HepG2 (cell line): Measurements from ENCODE around the gene KRTCAP2. TPM values are rescaled to one million over a fixed set of nuclear protein-coding genes. Genes with fewer than 3 reads are reported as not detected.

Source experiments
- ARID3A ChIP-seq: IDR thresholded peaks from 2 replicates; pipeline ENCODE4 v1.6.1; 2012; ENCODE audit warnings: low read depth, low read length, improper control_type of control experiment
- CENPT ChIP-seq: sonication (generic); formaldehyde crosslinking; IDR thresholded peaks from 2 replicates; pipeline ENCODE4 v1.8.0; 2022; ENCODE audit warnings: low read depth, mild to moderate bottlenecking, moderate library complexity, missing genetic modification reagents
- DPF2 ChIP-seq: sonication (generic); formaldehyde crosslinking; IDR thresholded peaks from 2 replicates; pipeline ENCODE4 v1.4.0; 2020; ENCODE audit warnings: mild to moderate bottlenecking, low read depth, missing genetic modification reagents, borderline replicate concordance
- EHMT2 ChIP-seq: fragments of 200-600 bp; sonication (generic); IDR thresholded peaks from 2 replicates; pipeline ENCODE4 v1.7.0; 2017; ENCODE audit warnings: antibody characterized with exemption, low read depth, low read length, borderline replicate concordance
- ETS1 ChIP-seq: sonication (generic); formaldehyde crosslinking; IDR thresholded peaks from 2 replicates; pipeline ENCODE4 v1.4.0; 2020; ENCODE audit warnings: missing genetic modification reagents
- FOSL2 ChIP-seq: sonication (generic); formaldehyde crosslinking; IDR thresholded peaks from 2 replicates; pipeline ENCODE4 v1.4.0; 2020; ENCODE audit warnings: missing genetic modification reagents
- HOXA9 ChIP-seq: sonication (generic); formaldehyde crosslinking; IDR thresholded peaks from 2 replicates; pipeline ENCODE4 v1.8.1; 2022; ENCODE audit warnings: missing genetic modification reagents, mild to moderate bottlenecking, moderate library complexity, borderline replicate concordance
- KLF13 ChIP-seq: sonication (generic); formaldehyde crosslinking; IDR thresholded peaks from 2 replicates; pipeline ENCODE4 v1.4.0; 2020; ENCODE audit warnings: mild to moderate bottlenecking, missing genetic modification reagents
- MIXL1 ChIP-seq: IDR thresholded peaks from 2 replicates; pipeline ENCODE4 v1.6.1; 2016
- MLXIP ChIP-seq: sonication (generic); formaldehyde crosslinking; IDR thresholded peaks from 2 replicates; pipeline ENCODE4 v1.9.0; 2021; ENCODE audit warnings: missing genetic modification reagents, borderline replicate concordance
- NBN ChIP-seq: fragments of 450-650 bp; conservative IDR thresholded peaks from 2 replicates; pipeline ENCODE4 v1.6.1; 2017
- TFAP4 ChIP-seq: sonication (generic); IDR thresholded peaks from 2 replicates; pipeline ENCODE4 v1.6.1; 2016; ENCODE audit warnings: low read depth, borderline replicate concordance
- THRA ChIP-seq: sonication (generic); formaldehyde crosslinking; IDR thresholded peaks from 2 replicates; pipeline ENCODE4 v1.4.0; 2020; ENCODE audit warnings: missing genetic modification reagents, borderline replicate concordance
- XRCC5 ChIP-seq: fragments of 200-400 bp; formaldehyde crosslinking; optimal IDR thresholded peaks from 2 replicates; pipeline ENCODE3; 2017; ENCODE audit warnings: mild to moderate bottlenecking, low read length
- ZBTB43 ChIP-seq: sonication (generic); formaldehyde crosslinking; conservative IDR thresholded peaks from 2 replicates; pipeline ENCODE4 v1.4.0; 2020; ENCODE audit warnings: missing genetic modification reagents
- ZC3H13 ChIP-seq: sonication (generic); formaldehyde crosslinking; IDR thresholded peaks from 2 replicates; pipeline ENCODE4 v1.8.1; 2023; ENCODE audit warnings: mild to moderate bottlenecking, missing genetic modification reagents, moderate library complexity
- ZNF510 ChIP-seq: sonication (generic); formaldehyde crosslinking; IDR thresholded peaks from 2 replicates; pipeline ENCODE4 v1.4.0; 2020; ENCODE audit warnings: low read depth, mild to moderate bottlenecking, missing genetic modification reagents
- ZNF781 ChIP-seq: sonication (generic); formaldehyde crosslinking; IDR thresholded peaks from 2 replicates; pipeline ENCODE4 v1.5.1; 2020; ENCODE audit warnings: borderline replicate concordance, mild to moderate bottlenecking, missing genetic modification reagents; ENCODE audit errors: not compliant biosample characterization
- ZSCAN31 ChIP-seq: sonication (generic); formaldehyde crosslinking; IDR thresholded peaks from 2 replicates; pipeline ENCODE4 v1.5.0; 2020; ENCODE audit warnings: low read depth, mild to moderate bottlenecking, missing genetic modification reagents
- polyA plus RNA-seq, 8 experiments: library from polyadenylated mRNA; depleted of rRNA in 3 of 8; stranded (reverse) in 7 of 8; unstranded in 1 of 8; fragments of >200 nt; fragmentation: Illumina TruSeq in 4 of 8; extraction: Trizol in 4 of 8; gene quantifications; 2 replicates each; pipeline versions ENCODE4 v1.2.1 to v1.2.3, GENCODE V29; 2011 to 2016; ENCODE audit warnings: low read depth in 4 of 8, missing spikeins in 1 of 8, mixed read lengths in 1 of 8; ENCODE audit not compliant: insufficient read depth in 1 of 8
- total RNA-seq, 5 experiments: library from RNA; depleted of rRNA; stranded (reverse); fragments of >200 nt; fragmentation: Illumina TruSeq; extraction: Trizol; gene quantifications; 2 replicates each; pipeline ENCODE4 v1.2.3, GENCODE V29; 2016; ENCODE audit warnings: low read depth in 1 of 5

The KRTCAP2 gene
- total and polyA plus RNA-seq, 2 of the 13 experiments (the other 11 are each of a cell fraction or from before 2014, with no cell fraction given), result 77.3 to 79.4 TPM

GRCh38 chr1:155128755-155129473 is 44.2 kb downstream of the KRTCAP2 start (continued):
- TF ChIP-seq ZSCAN31 (CRISPR knock-in tag) (peak; percentile 59; the same call in 1 of the 2 replicates), ZC3H13 (CRISPR knock-in tag) (peak; percentile 80), ZNF510 (CRISPR knock-in tag) (peak; percentile 41; the same call in 1 of the 2 replicates), ETS1 (no peak), THRA (CRISPR knock-in tag) (peak; percentile 63; the same call in 1 of the 2 replicates), NBN (no peak), EHMT2 (no peak), ZNF781 (peak; percentile 89), XRCC5 (no peak), DPF2 (CRISPR knock-in tag) (peak; percentile 88), KLF13 (CRISPR knock-in tag) (no peak), CENPT (0 out of 2 replicates have a peak, but pooled peaks have one; percentile 67), MLXIP (no peak), HOXA9 (CRISPR knock-in tag) (peak; percentile 40; the same call in 1 of the 2 replicates), TFAP4 (peak; percentile 91; the same call in 1 of the 2 replicates), MIXL1 (0 out of 2 replicates have a peak, but pooled peaks have one; percentile 21), ZBTB43 (peak; percentile 89), FOSL2 (CRISPR knock-in tag) (peak; percentile 71), ARID3A (no peak)
